IMR-90 (cell line): ENCODE results near the gene ELP2. TPM values are rescaled to one million over a fixed set of nuclear protein-coding genes. Genes with fewer than 3 reads are reported as not detected.

ENCODE experiments used
- ATAC-seq: fragments of 200-7000 bp; cut with Tn5 transposase; 2 replicates; pipeline ENCODE4 v1.9.1; 2020; ENCODE audit warnings: low read depth, mild to moderate bottlenecking, moderate library complexity
- BruUV-seq: library from RNA; stranded (reverse); fragments of 400-500 nt; replicated peaks from 2 replicates; lab custom pipeline; 2021; lab: Mats Ljungman, UMichigan
- CTCF ChIA-PET: fragments of 300-600 bp; formaldehyde crosslinking; extraction: SDS; loops from one replicate; lab custom pipeline; 2021; ENCODE audit warnings: antibody characterized with exemption; lab: Yijun Ruan, JAX
- POLR2A ChIA-PET: fragments of 300-600 bp; sonication (Branson Sonifier 250); formaldehyde crosslinking; loops from one replicate; lab custom pipeline; 2022; ENCODE audit warnings: antibody characterized with exemption; ENCODE audit not compliant: unreplicated experiment; lab: Charles Lee
- DNase-seq: peaks from one replicate; pipeline ENCODE4 v3.0.0; 2013
- H2AFZ ChIP-seq: replicated peaks from 2 replicates; pipeline ENCODE3; 2013; ENCODE audit warnings: low read length, mild to moderate bottlenecking; ENCODE audit not compliant: poor library complexity
- H2AK5ac ChIP-seq: 2 replicates; pipeline ENCODE4 v1.6.1; 2013; ENCODE audit warnings: low read depth, low read length, inconsistent platforms
- H2AK9ac ChIP-seq: replicated peaks from 2 replicates; pipeline ENCODE3; 2013; ENCODE audit warnings: mild to moderate bottlenecking, low read depth, low read length, moderate library complexity; ENCODE audit not compliant: poor library complexity
- H2BK120ac ChIP-seq: 2 replicates; pipeline ENCODE4 v1.6.1; 2013; ENCODE audit warnings: low read depth, low read length, inconsistent platforms
- H2BK15ac ChIP-seq: 3 replicates; pipeline ENCODE4 v1.6.1; 2013; ENCODE audit warnings: low read depth, low read length, inconsistent platforms
- H2BK20ac ChIP-seq: 2 replicates; pipeline ENCODE4 v1.6.1; 2013; ENCODE audit warnings: low read depth, mild to moderate bottlenecking, inconsistent platforms, low read length, moderate library complexity
- H2BK5ac ChIP-seq: 2 replicates; pipeline ENCODE4 v1.6.1; 2013; ENCODE audit warnings: mild to moderate bottlenecking, low read depth, low read length, inconsistent platforms; ENCODE audit not compliant: poor library complexity, severe bottlenecking
- H3K14ac ChIP-seq: replicated peaks from 2 replicates; pipeline ENCODE4 v1.6.1; 2013; ENCODE audit warnings: low read depth, low read length, inconsistent platforms
- H3K18ac ChIP-seq: 2 replicates; pipeline ENCODE4 v1.6.1; 2013; ENCODE audit warnings: low read depth, low read length, control low read depth
- H3K23ac ChIP-seq: 2 replicates; pipeline ENCODE4 v1.6.1; 2013; ENCODE audit warnings: low read depth, low read length, inconsistent platforms
- H3K27ac ChIP-seq: 2 replicates; pipeline ENCODE4 v1.5.1; 2013; ENCODE audit warnings: mild to moderate bottlenecking, control low read depth, low read length; ENCODE audit not compliant: insufficient read depth
- H3K27me3 ChIP-seq: 2 replicates; pipeline ENCODE4 v1.6.1; 2013; ENCODE audit warnings: low read length; ENCODE audit not compliant: control insufficient read depth, insufficient read depth
- H3K36me3 ChIP-seq: 2 replicates; pipeline ENCODE4 v1.6.1; 2013; ENCODE audit warnings: low read length, mixed read lengths; ENCODE audit not compliant: control insufficient read depth, insufficient read depth
- H3K4ac ChIP-seq: 2 replicates; pipeline ENCODE4 v1.6.1; 2013; ENCODE audit warnings: low read depth, low read length, inconsistent platforms
- H3K4me1 ChIP-seq: 2 replicates; pipeline ENCODE4 v1.6.1; 2013; ENCODE audit warnings: low read length, mixed read lengths; ENCODE audit not compliant: control insufficient read depth, insufficient read depth
- H3K4me2 ChIP-seq: 2 replicates; pipeline ENCODE4 v1.6.1; 2013; ENCODE audit warnings: low read depth, mild to moderate bottlenecking, control low read depth, low read length, moderate library complexity
- H3K4me3 ChIP-seq: 2 replicates; pipeline ENCODE4 v1.5.1; 2013; ENCODE audit warnings: low read depth, mild to moderate bottlenecking, control low read depth, low read length, moderate library complexity; ENCODE audit not compliant: insufficient read depth
- H3K56ac ChIP-seq: 2 replicates; pipeline ENCODE4 v1.6.1; 2013; ENCODE audit warnings: low read length, inconsistent platforms; ENCODE audit not compliant: insufficient read depth; ENCODE audit errors: extremely low read depth
- H3K79me1 ChIP-seq, 2 experiments: 2 replicates each; pipeline ENCODE4 v1.6.1; 2013; ENCODE audit warnings: low read length in 2 of 2, inconsistent platforms in 1 of 2, low read depth in 1 of 2
- H3K9ac ChIP-seq: 2 replicates; pipeline ENCODE4 v1.6.1; 2013; ENCODE audit warnings: low read depth, low read length, control low read depth
- H3K9me1 ChIP-seq: 2 replicates; pipeline ENCODE4 v1.6.1; 2013; ENCODE audit warnings: low read length, inconsistent platforms; ENCODE audit not compliant: insufficient read depth
- H3K9me3 ChIP-seq: 2 replicates; pipeline ENCODE4 v1.6.1; 2013; ENCODE audit warnings: low read length; ENCODE audit not compliant: control insufficient read depth, insufficient read depth
- H4K20me1 ChIP-seq: 2 replicates; pipeline ENCODE4 v1.6.1; 2013; ENCODE audit warnings: low read length, inconsistent platforms; ENCODE audit not compliant: insufficient read depth
- H4K5ac ChIP-seq: 2 replicates; pipeline ENCODE4 v1.6.1; 2013; ENCODE audit warnings: mild to moderate bottlenecking, low read depth, low read length, control low read depth
- H4K8ac ChIP-seq, 2 experiments: 2 replicates each; pipeline ENCODE4 v1.6.1; 2013; ENCODE audit warnings: low read depth in 2 of 2, low read length in 2 of 2, control low read depth in 1 of 2, inconsistent platforms in 1 of 2
- H4K91ac ChIP-seq: 2 replicates; pipeline ENCODE4 v1.6.1; 2013; ENCODE audit warnings: low read depth, low read length, inconsistent platforms; ENCODE audit not compliant: insufficient read depth
- CEBPB ChIP-seq: IDR thresholded peaks from 2 replicates; pipeline ENCODE4 v1.6.1; 2012; ENCODE audit warnings: low read depth, low read length, improper control_type of control experiment
- CTCF ChIP-seq: conservative IDR thresholded peaks from 2 replicates; pipeline ENCODE4 v1.5.1; 2012; ENCODE audit warnings: mild to moderate bottlenecking, low read depth, low read length, improper control_type of control experiment
- MAZ ChIP-seq: IDR thresholded peaks from 2 replicates; pipeline ENCODE4 v1.6.1; 2012; ENCODE audit warnings: low read depth, mild to moderate bottlenecking, low read length, improper control_type of control experiment, moderate library complexity, borderline replicate concordance
- RAD21 ChIP-seq: IDR thresholded peaks from 2 replicates; pipeline ENCODE4 v1.6.1; 2012; ENCODE audit warnings: low read length, improper control_type of control experiment
- SMC3 ChIP-seq: fragments of 150-350 bp; IDR thresholded peaks from 2 replicates; pipeline ENCODE4 v1.6.1; 2016; ENCODE audit warnings: low read depth, mild to moderate bottlenecking, antibody characterized with exemption, low read length, moderate library complexity
- WGBS, 2 experiments: methylation state at CpG; one replicate each; pipeline versions ENCODE4 v1.1.5 to v1.1.7; 2013; ENCODE audit warnings: missing lambda C conversion rate in 2 of 2; ENCODE audit not compliant: insufficient read length in 1 of 2; ENCODE audit errors: extremely low coverage in 2 of 2; 5-methylcytosine and 5-hydroxymethylcytosine counted together
- dilution Hi-C: fragments of 300-500 bp; cut with HindIII; formaldehyde crosslinking; loops from one replicate; pipeline ENCODE4 v1.14.3; 2018; ENCODE audit warnings: low sequenced_read_pairs; ENCODE audit not compliant: unreplicated experiment
- in situ Hi-C: fragments of 300-500 bp; cut with MboI; formaldehyde crosslinking; loops from 3 replicates; pipeline ENCODE4 v1.14.3; 2019; ENCODE audit warnings: low sequenced_read_pairs, inconsistent platforms, mixed read lengths
- intact Hi-C: fragments of 100-400 bp; cut with micrococcal nuclease; formaldehyde crosslinking; loops from 2 replicates; pipeline ENCODE4 v1.10.0; 2022
- polyA plus RNA-seq, 3 experiments: library from polyadenylated mRNA; depleted of rRNA; stranded (reverse); fragments of >200 nt; gene quantifications; 2 replicates each; pipeline ENCODE4 v1.2.3, GENCODE V29; 2012; ENCODE audit warnings: low replicate concordance in 1 of 3
- total RNA-seq: library from RNA; depleted of rRNA; stranded (reverse); fragments of >200 nt; gene quantifications from 2 replicates; pipeline ENCODE4 v1.2.3, GENCODE V29; 2012

Gene ELP2
- total and polyA plus RNA-seq, 2 of the 4 experiments (the other 2 are of a cell fraction), result 48.1 to 161 TPM

- peak overlapping the region; percentile 26 for H2AFZ ChIP-seq
- peak overlapping the region; percentile 35; the same call in 1 of the 2 replicates for H3K14ac ChIP-seq
- peak overlapping the region; percentile 7 for H2AK9ac ChIP-seq
- peak overlapping the region; percentile 4; the same call in 1 of the 2 replicates for H4K91ac ChIP-seq
- no peak overlapping the region for H2BK15ac ChIP-seq
- ChIA-PET CTCF (interaction anchor here (0.6 to 0.9 kb wide), 2 partner anchors 11 to 25 kb away, joined by 3 read pairs; no protein-coding TSS in a partner anchor), POLR2A (interaction anchor here (0.5 kb wide), 1 partner anchor 51 kb away, joined by 5 read pairs; the partner anchor contains the start of gene SLC39A6)
- in situ Hi-C loops (no loop called here), intact Hi-C loops (loop anchor here (2.0 kb wide), 1 partner anchor 51 kb away; the partner anchor contains the start of genes ELP2 and SLC39A6), dilution Hi-C loops (no loop called here)
- peak overlapping the region; percentile 95; the same call in 1 of the 2 replicates for H3K27ac ChIP-seq
- H3K4ac ChIP-seq, result peak overlapping the region; percentile 58; the same call in 1 of the 2 replicates
- H3K79me1 ChIP-seq, result no peaks in the 10 kb centered on the region
- H2BK20ac ChIP-seq, result no peak overlapping the region
- H3K9me1 ChIP-seq, result peaks cover 15% of the 10 kb centered on the region
- peak overlapping the region; percentile 51; the same call in 1 of the 2 replicates for H2BK120ac ChIP-seq
- H3K23ac ChIP-seq, result peak overlapping the region; percentile 40; the same call in 1 of the 2 replicates
- no peaks in the 10 kb centered on the region for H3K27me3 ChIP-seq
- H3K4me2 ChIP-seq, result peak overlapping the region; percentile 23
- H4K8ac ChIP-seq, result peak overlapping the region; percentile 2 to 26; a peak in 2 of 4 replicates
- no peak overlapping the region for H3K4me3 ChIP-seq
- WGBS, 2 experiments, result 13% methylated on average over 3 of the region's 7 CpGs; no CpG with 5 or more reads in 1 of the 2 experiments
- H3K9ac ChIP-seq, result peak overlapping the region; percentile 53
- no TSS peak for BruUV-seq
- peaks cover 11% of the 10 kb centered on the region; the same call in 1 of the 2 replicates for H3K36me3 ChIP-seq
- H3K9me3 ChIP-seq, result no peaks in the 10 kb centered on the region
- H3K56ac ChIP-seq, result no peak overlapping the region
- peak overlapping the region; percentile 81 for H3K18ac ChIP-seq
- peaks cover 4% of the 10 kb centered on the region; the same call in 1 of the 2 replicates for H4K20me1 ChIP-seq
- H4K5ac ChIP-seq, result peak overlapping the region; percentile 58
- H3K4me1 ChIP-seq, result peaks cover 10% of the 10 kb centered on the region
- DNase-seq, result peak; percentile 96
- H2BK5ac ChIP-seq, result peak overlapping the region; percentile 91
- peak; percentile 84 for ATAC-seq
- TF ChIP-seq RAD21 (no peak), CTCF (no peak), SMC3 (no peak), CEBPB (0 out of 2 replicates have a peak, but pooled peaks have one; percentile 20), MAZ (no peak)
- no peak overlapping the region for H2AK5ac ChIP-seq
These were observed 50.1 kb downstream of the ELP2 start for GRCh38 chr18:36179562-36180355.
